GM12878 (cell line): ENCODE data around the gene RALGAPA2. TPM values are rescaled to one million over a fixed set of nuclear protein-coding genes. Genes with fewer than 3 reads are reported as not detected.

Experiments used
- ATAC-seq: fragments of 200-7000 bp; cut with Tn5 transposase; 3 replicates; pipeline ENCODE4 v1.9.1; 2020; ENCODE audit warnings: mild to moderate bottlenecking, moderate library complexity
- BruUV-seq: library from RNA; stranded (reverse); fragments of 400-500 nt; replicated peaks from 2 replicates; lab custom pipeline; 2021; lab: Mats Ljungman, UMichigan
- CTCF ChIA-PET: fragments of 300-600 bp; sonication (Branson Sonifier 250); formaldehyde crosslinking; extraction: SDS; loops from one replicate; lab custom pipeline; 2021; ENCODE audit warnings: inconsistent platforms; lab: Yijun Ruan, JAX
- POLR2A ChIA-PET: fragments of 350-600 bp; formaldehyde crosslinking; extraction: SDS; loops from one replicate; lab custom pipeline; 2021; ENCODE audit warnings: inconsistent platforms; lab: Charles Lee
- RAD21 ChIA-PET: fragments of 300-600 bp; sonication (Branson Sonifier 250); formaldehyde crosslinking; loops from one replicate; lab custom pipeline; 2023; ENCODE audit warnings: antibody characterized with exemption; ENCODE audit not compliant: unreplicated experiment; lab: Charles Lee
- SMC1A ChIA-PET: fragments of 300-600 bp; sonication (Branson Sonifier 250); formaldehyde crosslinking; loops from one replicate; lab custom pipeline; 2023; ENCODE audit not compliant: unreplicated experiment, uncharacterized antibody; lab: Charles Lee
- DNase-seq: peaks from one replicate; pipeline ENCODE4 v3.0.0-alpha.2; 2011; ENCODE audit warnings: low read depth, low spot score
- FAIRE-seq: peaks from 3 replicates; lab custom pipeline; 2011; peaks lifted over from hg19 to GRCh38; lab: Jason Lieb, UNC
- H2AFZ ChIP-seq: 2 replicates; pipeline ENCODE4 v1.6.0; 2011; ENCODE audit warnings: low read depth, low read length, control low read depth; ENCODE audit not compliant: control insufficient read depth
- H3K27ac ChIP-seq: 2 replicates; pipeline ENCODE4 v1.5.1; 2011; ENCODE audit warnings: control low read depth; ENCODE audit not compliant: control insufficient read depth, insufficient read depth
- H3K27me3 ChIP-seq, 2 experiments: replicated peaks in 1 of 2; 2 replicates each; pipeline versions ENCODE4 v1.6.0 to v1.6.1; 2011; ENCODE audit warnings: low read length in 1 of 2; ENCODE audit not compliant: control insufficient read depth in 2 of 2, insufficient read depth in 2 of 2
- H3K36me3 ChIP-seq, 2 experiments: 2 replicates each; pipeline ENCODE4 v1.5.1; 2011; ENCODE audit warnings: low read length in 1 of 2; ENCODE audit not compliant: control insufficient read depth in 2 of 2, insufficient read depth in 2 of 2
- H3K4me1 ChIP-seq: 2 replicates; pipeline ENCODE4 v1.6.1; 2011; ENCODE audit warnings: mild to moderate bottlenecking, low read length, moderate library complexity, mixed read lengths; ENCODE audit not compliant: control insufficient read depth, insufficient read depth
- H3K4me2 ChIP-seq: 2 replicates; pipeline ENCODE4 v1.6.0; 2011; ENCODE audit warnings: control low read depth; ENCODE audit not compliant: control insufficient read depth, insufficient read depth
- H3K4me3 ChIP-seq: fragments of 200-600 bp; sonication (generic); 2 replicates; pipeline ENCODE4 v1.5.1; 2016
- H3K79me2 ChIP-seq: 2 replicates; pipeline ENCODE4 v1.6.0; 2011; ENCODE audit warnings: low read length; ENCODE audit not compliant: control insufficient read depth, insufficient read depth
- H3K9ac ChIP-seq: 2 replicates; pipeline ENCODE4 v1.8.0; 2011; ENCODE audit warnings: low read length, control low read depth, mixed read lengths; ENCODE audit not compliant: control insufficient read depth, insufficient read depth
- H3K9me3 ChIP-seq: replicated peaks from 3 replicates; pipeline ENCODE4 v1.5.1; 2011; ENCODE audit warnings: mild to moderate bottlenecking, low read length; ENCODE audit not compliant: control insufficient read depth, insufficient read depth
- H4K20me1 ChIP-seq: 2 replicates; pipeline ENCODE4 v1.6.0; 2011; ENCODE audit not compliant: control insufficient read depth, insufficient read depth
- CREB1 ChIP-seq: IDR thresholded peaks from 2 replicates; pipeline ENCODE4 v1.6.1; 2012; ENCODE audit warnings: low read depth, mild to moderate bottlenecking, inconsistent platforms
- EED ChIP-seq: sonication (generic); IDR thresholded peaks from 2 replicates; pipeline ENCODE4 v1.6.1; 2016; ENCODE audit warnings: antibody characterized with exemption, low read depth
- KLF5 ChIP-seq: fragments of 450-650 bp; IDR thresholded peaks from 2 replicates; pipeline ENCODE4 v1.6.1; 2014; ENCODE audit warnings: mild to moderate bottlenecking; ENCODE audit not compliant: partially characterized antibody
- POU2F2 ChIP-seq: IDR thresholded peaks from 3 replicates; pipeline ENCODE4 v1.6.1; 2011; ENCODE audit warnings: low read depth, mild to moderate bottlenecking, low read length, borderline replicate concordance
- YY1 ChIP-seq: IDR thresholded peaks from 2 replicates; pipeline ENCODE4 v1.6.1; 2011; ENCODE audit warnings: low read depth, mild to moderate bottlenecking, low read length
- WGBS: methylation state at CpG from one replicate; pipeline ENCODE4 v1.1.6; 2016; ENCODE audit warnings: low lambda C conversion rate; ENCODE audit not compliant: insufficient replicate concordance, insufficient coverage; ENCODE audit errors: missing lambda C conversion rate; 5-methylcytosine and 5-hydroxymethylcytosine counted together
- in situ Hi-C: fragments of 300-500 bp; cut with MboI; formaldehyde crosslinking; loops from 9 replicates; pipeline ENCODE4 v1.14.3; 2018; ENCODE audit warnings: mixed read lengths
- intact Hi-C: fragments of 100-400 bp; cut with micrococcal nuclease; formaldehyde crosslinking; loops from one replicate; pipeline ENCODE4 v1.14.2; 2022; ENCODE audit not compliant: unreplicated experiment
- polyA plus RNA-seq, 11 experiments: library from polyadenylated mRNA; depleted of rRNA in 4 of 11; unstranded in 6 of 11; stranded (reverse) in 5 of 11; fragments of >200 nt; fragmentation: Nextera tagmentation in 4 of 11; fragmentation: Illumina TruSeq in 1 of 11; extraction: Ambion mirVana in 4 of 11; extraction: Trizol in 1 of 11; gene quantifications; 1 replicate in 1 of 11; 2 replicates in 10 of 11; pipeline versions ENCODE4 v1.2.1 to v1.2.3, GENCODE V29; 2011 to 2016; ENCODE audit warnings: inconsistent platforms in 2 of 11, missing spikeins in 2 of 11, low read depth in 1 of 11
- total RNA-seq, 4 experiments: library from RNA; depleted of rRNA in 3 of 4; stranded (reverse); fragments of >200 nt in 3 of 4; fragmentation: Illumina TruSeq in 1 of 4; extraction: Trizol in 1 of 4; gene quantifications; 2 replicates each; pipeline versions ENCODE4 v1.2.1 to v1.2.3, GENCODE V29; 2013 to 2021
- TF ChIP-seq, protein P1 (sequence below): IDR thresholded peaks from 2 replicates; pipeline ENCODE4 v1.6.1; 2011; ENCODE audit warnings: borderline replicate concordance, low read depth, mild to moderate bottlenecking, moderate library complexity, low read length; ENCODE audit not compliant: insufficient read depth, poor library complexity, severe bottlenecking

Gene RALGAPA2
- total and polyA plus RNA-seq, 10 of the 15 experiments (the other 5 are each of a cell fraction or from before 2014, with no cell fraction given): 2.9 to 29.4 (median 19.6) TPM

DNA sequence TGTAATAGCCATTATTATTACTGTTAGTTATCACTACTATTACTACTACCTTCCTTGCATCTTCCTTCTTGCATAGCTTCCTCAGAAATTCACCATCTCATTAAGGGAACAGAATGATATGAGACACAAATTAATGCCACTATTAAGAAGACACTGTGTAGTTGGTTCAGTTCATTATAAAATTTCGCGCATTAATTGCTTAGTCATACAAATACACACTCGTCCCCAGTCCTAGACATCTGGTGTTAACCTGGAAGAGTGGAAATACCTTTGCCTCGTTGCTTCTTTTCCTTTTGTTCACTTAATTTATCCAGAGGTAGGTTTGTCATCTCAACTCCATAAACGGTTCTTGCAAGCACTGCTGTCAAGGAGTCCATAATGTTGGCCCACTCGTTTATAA is 107.5 kb downstream of the RALGAPA2 start:
- Histone ChIP-seq H2AFZ (no peak overlapping the region), H3K4me3 (no peak overlapping the region), H3K79me2 (no peaks in the 10 kb centered on the region), H3K36me3 (no peaks in the 10 kb centered on the region; a peak in 1 of 4 replicates), H3K4me1 (peaks cover 19% of the 10 kb centered on the region), H3K27ac (no peak overlapping the region), H3K4me2 (no peak overlapping the region), H3K27me3 (no peaks in the 10 kb centered on the region), H4K20me1 (no peaks in the 10 kb centered on the region), H3K9ac (no peak overlapping the region), H3K9me3 (peaks cover 8% of the 10 kb centered on the region; the same call in 2 of the 3 replicates)
- BruUV-seq: no TSS peak
- FAIRE-seq (no peak), DNase-seq (no peak), ATAC-seq (no peak)
- in situ Hi-C loops (no loop called here), intact Hi-C loops (no loop called here)
- CTCF ChIA-PET: interaction anchor here (1.3 to 6.4 kb wide), 3 partner anchors 10 to 62 kb away, joined by 3 to 56 read pairs (median 5); no protein-coding TSS in a partner anchor
- TF ChIP-seq CREB1: no peak
- TF ChIP-seq POU2F2: no peak
- no peak for TF ChIP-seq YY1
- TF ChIP-seq, protein P1, sequence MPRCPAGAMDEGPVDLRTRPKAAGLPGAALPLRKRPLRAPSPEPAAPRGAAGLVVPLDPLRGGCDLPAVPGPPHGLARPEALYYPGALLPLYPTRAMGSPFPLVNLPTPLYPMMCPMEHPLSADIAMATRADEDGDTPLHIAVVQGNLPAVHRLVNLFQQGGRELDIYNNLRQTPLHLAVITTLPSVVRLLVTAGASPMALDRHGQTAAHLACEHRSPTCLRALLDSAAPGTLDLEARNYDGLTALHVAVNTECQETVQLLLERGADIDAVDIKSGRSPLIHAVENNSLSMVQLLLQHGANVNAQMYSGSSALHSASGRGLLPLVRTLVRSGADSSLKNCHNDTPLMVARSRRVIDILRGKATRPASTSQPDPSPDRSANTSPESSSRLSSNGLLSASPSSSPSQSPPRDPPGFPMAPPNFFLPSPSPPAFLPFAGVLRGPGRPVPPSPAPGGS: no peak
- TF ChIP-seq EED: no peak
- no peak for TF ChIP-seq KLF5
- POLR2A ChIA-PET: interaction anchor here (0.7 to 1.1 kb wide), 2 partner anchors 76 to 177 kb away, joined by 3 to 4 read pairs; no protein-coding TSS in a partner anchor
- RAD21 ChIA-PET: interaction anchor here (4.0 kb wide), 1 partner anchor 10 kb away, joined by 17 read pairs; no protein-coding TSS in a partner anchor
- SMC1A ChIA-PET: interaction anchor here (0.8 to 1.9 kb wide), 2 partner anchors 26 to 159 kb away, joined by 3 to 5 read pairs; no protein-coding TSS in a partner anchor
- 77% methylated on average over 6 of the region's 6 CpGs for WGBS
